ENCODE data around the gene COMMD1. TPM values are rescaled to one million over a fixed set of nuclear protein-coding genes. Genes with fewer than 3 reads are reported as not detected.

Gene COMMD1
- total RNA-seq, 8 experiments from 2014 or later: 23.6 to 48.6 (median 32.5) TPM

DNA sequence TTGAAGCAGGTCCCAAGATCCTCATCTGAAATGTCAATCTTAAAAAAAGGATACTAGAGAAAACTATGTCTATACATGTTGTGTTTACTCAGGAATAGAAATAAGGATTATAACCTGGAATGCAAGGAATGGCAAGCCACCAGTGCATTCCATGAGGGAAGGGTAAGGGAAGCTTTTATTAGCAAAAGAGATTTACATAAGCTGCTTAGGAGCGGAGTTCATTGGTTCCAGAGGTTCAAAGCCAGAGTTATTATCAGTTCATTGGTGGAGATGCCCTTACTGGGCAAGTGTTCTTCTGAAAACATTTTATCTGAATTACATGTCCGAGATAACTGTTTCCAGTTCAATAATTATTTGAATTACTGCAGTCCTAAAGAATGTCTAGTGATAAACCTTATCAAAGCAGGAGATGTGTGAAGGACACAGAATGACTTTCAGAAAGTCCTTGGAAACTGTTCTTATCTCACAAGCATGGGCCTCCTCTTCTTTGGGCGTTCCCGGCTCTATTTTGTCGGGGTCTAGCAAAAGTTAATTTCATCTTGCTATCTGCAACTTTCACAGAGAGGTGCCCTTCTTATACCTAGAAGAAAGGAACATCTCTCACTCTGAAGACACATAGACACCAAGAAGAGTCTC lies 23.5 kb downstream of the COMMD1 start:
- H3K27ac ChIP-seq: no peak overlapping the region
- 67 to 100% (median 96%) methylated on average over 2 to 5 of the region's 5 CpGs; no CpG with 5 or more reads in 1 of the 10 experiments for WGBS, 10 experiments
- in situ Hi-C loops (cut with MboI; ENCODE audit: low pct_unique_long_range_greater_than_20kb in 2 of 9, low sequenced_read_pairs in 9 of 9, unreplicated experiment in 9 of 9): loop anchor here in 1 of 9 experiments (10.0 kb wide), 1 partner anchor 486 kb away; no protein-coding TSS in a partner anchor
- ATAC-seq (replicated peaks in 6 of 8): peak in 2 of 8 experiments; percentile 46 to 89
- no peaks in the 10 kb centered on the region for H3K4me1 ChIP-seq (replicated peaks in 1 of 2)
- no peak overlapping the region for H3K4me3 ChIP-seq

DNA sequence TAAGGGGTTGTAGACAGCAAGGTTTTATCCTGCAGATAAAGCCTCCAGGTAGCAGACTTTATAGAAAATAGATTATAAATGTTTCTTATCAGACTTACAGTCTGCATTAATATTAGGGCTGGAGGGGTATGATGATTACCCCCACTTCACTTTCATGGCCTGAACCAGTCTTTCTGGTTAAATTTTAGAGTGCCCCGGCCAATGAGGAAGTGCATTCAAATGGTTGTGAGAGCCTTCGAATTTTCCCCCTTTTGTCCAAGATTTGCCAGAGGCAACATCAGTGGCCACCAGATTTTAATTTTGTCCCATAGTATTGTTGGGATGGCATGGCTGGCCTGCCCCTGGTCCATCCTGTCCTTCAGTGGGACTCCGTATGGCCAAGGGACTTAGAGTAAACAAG lies 31.6 kb downstream of the COMMD1 start:
- in situ Hi-C loops (cut with MboI; ENCODE audit: low pct_unique_long_range_greater_than_20kb in 2 of 9, low sequenced_read_pairs in 9 of 9, unreplicated experiment in 9 of 9): no loop called here
- H3K27ac ChIP-seq: no peak overlapping the region
- no peak overlapping the region for H3K4me3 ChIP-seq
- H3K4me1 ChIP-seq (replicated peaks in 1 of 2): no peaks in the 10 kb centered on the region
- 70 to 100% (median 91%) methylated on average over 1 to 3 of the region's 3 CpGs for WGBS, 10 experiments
- no peak for ATAC-seq (replicated peaks in 6 of 8)

DNA sequence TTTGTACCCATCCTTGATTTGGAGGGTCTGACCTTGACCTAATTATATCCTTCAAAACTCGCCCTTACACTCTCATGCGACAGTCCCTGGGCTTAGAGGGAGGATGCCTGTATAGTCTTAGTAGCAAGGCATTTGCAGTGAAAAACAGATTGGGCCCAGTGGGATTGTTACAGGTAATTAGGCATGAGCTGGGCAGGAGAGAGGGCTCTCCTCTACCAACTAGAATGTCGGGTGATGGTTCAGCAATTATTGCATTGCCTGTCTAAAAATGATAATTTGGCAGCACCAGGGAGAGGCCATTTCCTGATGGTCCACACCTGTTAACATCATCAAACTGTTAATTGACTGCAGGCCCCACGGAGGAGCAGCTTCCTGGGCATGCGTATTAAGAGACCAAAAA lies 32.4 kb downstream of the COMMD1 start:
- Histone ChIP-seq H3K27ac (no peak overlapping the region), H3K4me1 (replicated peaks in 1 of 2) (no peaks in the 10 kb centered on the region), H3K4me3 (no peak overlapping the region)
- 60 to 95% (median 84%) methylated on average over 1 to 5 of the region's 5 CpGs; no CpG with 5 or more reads in 1 of the 10 experiments for WGBS, 10 experiments
- no peak for ATAC-seq (replicated peaks in 6 of 8)
- in situ Hi-C loops (cut with MboI; ENCODE audit: low pct_unique_long_range_greater_than_20kb in 2 of 9, low sequenced_read_pairs in 9 of 9, unreplicated experiment in 9 of 9): no loop called here

DNA sequence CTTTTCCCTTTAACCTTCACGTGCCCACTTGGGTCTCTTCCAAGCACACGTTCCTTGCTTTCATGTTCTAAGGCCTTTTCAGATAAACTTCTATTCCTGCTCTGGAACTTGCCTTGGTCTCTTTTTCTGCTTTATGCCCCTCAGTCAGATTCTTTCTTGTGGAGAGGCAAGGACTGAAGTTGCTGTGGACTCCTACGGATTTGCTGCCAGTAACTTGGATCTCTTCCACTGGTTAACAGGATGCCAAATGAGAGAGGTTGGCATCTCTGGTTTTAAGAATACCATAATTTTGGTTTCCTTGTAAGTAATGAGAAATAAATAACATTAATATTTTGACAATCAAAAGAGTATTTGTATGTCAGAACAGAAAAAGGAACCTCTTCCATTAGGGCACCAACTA lies 33.0 kb downstream of the COMMD1 start:
- in situ Hi-C loops (cut with MboI; ENCODE audit: low pct_unique_long_range_greater_than_20kb in 2 of 9, low sequenced_read_pairs in 9 of 9, unreplicated experiment in 9 of 9): no loop called here
- WGBS, 10 experiments: 40 to 100% (median 80%) methylated on average over 1 to 3 of the region's 3 CpGs; no CpG with 5 or more reads in 1 of the 10 experiments
- H3K27ac ChIP-seq: no peak overlapping the region

DNA sequence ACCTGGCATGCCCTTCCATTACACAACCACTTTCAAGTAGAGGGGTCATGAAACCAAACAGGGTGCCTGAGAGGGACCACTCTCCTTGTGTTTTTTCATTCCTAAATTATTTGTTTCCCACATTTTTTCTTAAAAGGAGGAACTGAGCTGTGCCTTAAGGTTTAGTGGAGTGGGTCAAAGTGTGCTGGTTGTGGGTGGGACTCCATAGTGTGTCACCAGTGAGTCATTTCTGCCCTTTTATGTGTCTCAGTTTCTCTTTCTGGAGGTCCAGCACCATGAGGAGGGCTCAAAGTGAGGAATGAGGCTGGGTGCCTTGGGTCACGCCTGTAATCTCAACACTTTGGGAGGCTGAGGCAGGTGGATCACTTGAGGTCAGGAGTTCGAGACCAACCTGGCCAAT lies 37.8 kb downstream of the COMMD1 start:
- ATAC-seq (replicated peaks in 6 of 8): no peak
- no peaks in the 10 kb centered on the region for H3K4me1 ChIP-seq (replicated peaks in 1 of 2)
- no peak overlapping the region for H3K4me3 ChIP-seq
- 100% methylated on average over 1 to 2 of the region's 2 CpGs; no CpG with 5 or more reads in 7 of the 10 experiments for WGBS, 10 experiments
- in situ Hi-C loops (cut with MboI; ENCODE audit: low pct_unique_long_range_greater_than_20kb in 2 of 9, low sequenced_read_pairs in 9 of 9, unreplicated experiment in 9 of 9): no loop called here
- no peak overlapping the region for H3K27ac ChIP-seq

More for the DNA sequence above, 33.0 kb downstream of the COMMD1 start:
- ATAC-seq (replicated peaks in 6 of 8): no peak
- no peaks in the 10 kb centered on the region for H3K4me1 ChIP-seq (replicated peaks in 1 of 2)
- no peak overlapping the region for H3K4me3 ChIP-seq

DNA sequence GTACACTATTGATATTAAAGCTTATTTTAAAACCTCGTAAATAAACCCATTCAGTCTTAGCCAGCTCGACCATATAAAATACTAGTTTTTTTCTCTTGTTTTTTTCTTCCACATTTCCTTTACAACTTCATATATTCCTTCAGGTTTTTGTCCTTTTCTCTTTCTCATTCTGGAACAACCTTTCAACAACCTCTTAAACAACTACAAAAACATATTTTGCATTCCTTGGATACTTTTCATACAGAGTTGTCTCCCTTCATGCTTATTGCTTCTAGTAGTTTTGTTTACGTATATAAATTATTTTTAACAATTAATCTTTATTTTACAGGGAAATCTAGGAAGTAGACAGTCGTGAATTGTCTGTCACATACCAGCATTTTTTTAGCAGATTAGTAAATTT lies 41.2 kb downstream of the COMMD1 start:
- H3K27ac ChIP-seq: no peak overlapping the region
- no peak overlapping the region for H3K4me3 ChIP-seq
- no peak for ATAC-seq (replicated peaks in 6 of 8)
- in situ Hi-C loops (cut with MboI; ENCODE audit: low pct_unique_long_range_greater_than_20kb in 2 of 9, low sequenced_read_pairs in 9 of 9, unreplicated experiment in 9 of 9): no loop called here
- WGBS, 10 experiments: 59 to 96% (median 82%) methylated on average over 2 to 4 of the region's 4 CpGs
- H3K4me1 ChIP-seq (replicated peaks in 1 of 2): no peaks in the 10 kb centered on the region

DNA sequence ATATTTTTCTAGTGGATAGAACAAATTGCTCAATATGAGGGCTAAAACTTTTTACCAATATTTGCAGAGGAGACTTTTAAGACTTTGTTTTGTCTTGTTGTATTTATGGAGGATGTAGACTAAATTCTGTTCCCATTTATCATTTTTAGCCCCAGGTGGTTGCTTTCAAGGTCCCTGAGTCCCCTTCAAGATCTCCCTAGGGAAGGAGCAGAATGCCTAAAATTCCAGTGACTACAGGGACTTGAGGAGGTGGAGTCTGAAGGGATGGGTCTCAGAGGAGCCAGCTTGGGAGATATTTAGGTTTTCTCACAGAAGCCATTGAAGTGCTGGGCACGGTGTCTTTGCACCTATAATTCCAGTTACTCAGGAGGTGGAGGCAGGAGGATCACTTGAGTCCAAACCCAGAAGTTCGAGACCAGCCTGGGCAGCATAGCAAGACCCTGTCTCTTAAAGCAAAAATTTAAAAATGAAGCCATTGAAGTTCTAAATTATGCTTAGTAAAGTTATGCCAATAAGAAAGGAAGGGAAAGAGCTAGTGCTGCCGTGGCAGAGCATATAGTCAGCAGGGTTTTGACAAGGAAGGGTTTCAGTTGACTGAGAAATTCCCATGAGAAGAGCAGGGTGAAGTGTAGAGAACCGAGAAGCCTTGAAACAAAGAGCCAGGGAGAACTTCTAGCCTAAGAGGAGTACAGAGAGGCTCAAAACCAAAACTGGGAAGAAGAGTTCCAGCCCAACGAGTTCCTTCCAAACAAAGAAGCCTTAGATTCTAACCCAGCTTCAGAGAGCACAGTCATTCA lies 43.4 kb downstream of the COMMD1 start:
- no peak overlapping the region for H3K4me3 ChIP-seq
- H3K27ac ChIP-seq: no peak overlapping the region
- H3K4me1 ChIP-seq (replicated peaks in 1 of 2): no peaks in the 10 kb centered on the region
- 71 to 100% (median 89%) methylated on average over 1 to 5 of the region's 5 CpGs for WGBS, 10 experiments
- no peak for ATAC-seq (replicated peaks in 6 of 8)
- in situ Hi-C loops (cut with MboI; ENCODE audit: low pct_unique_long_range_greater_than_20kb in 2 of 9, low sequenced_read_pairs in 9 of 9, unreplicated experiment in 9 of 9): no loop called here

DNA sequence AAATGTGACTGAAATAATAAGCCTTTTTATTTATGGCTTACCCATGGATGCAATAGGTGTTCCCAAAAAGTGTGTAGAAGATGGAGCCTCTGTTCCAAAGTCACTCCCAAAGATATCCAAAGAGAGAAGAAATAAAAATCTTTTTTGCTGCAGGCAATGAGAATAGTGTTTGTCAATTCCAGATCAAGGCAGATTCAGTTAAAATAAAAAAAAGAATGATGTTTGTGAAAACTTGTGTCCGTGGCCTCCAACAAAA lies 43.9 kb downstream of the COMMD1 start:
- H3K4me3 ChIP-seq: no peak overlapping the region
- H3K27ac ChIP-seq: no peak overlapping the region
- in situ Hi-C loops (cut with MboI; ENCODE audit: low pct_unique_long_range_greater_than_20kb in 2 of 9, low sequenced_read_pairs in 9 of 9, unreplicated experiment in 9 of 9): no loop called here
- no peaks in the 10 kb centered on the region for H3K4me1 ChIP-seq (replicated peaks in 1 of 2)
- WGBS, 10 experiments: 40 to 100% (median 94%) methylated on average over 1 of the region's 1 CpG; no CpG with 5 or more reads in 4 of the 10 experiments
- no peak for ATAC-seq (replicated peaks in 6 of 8)

DNA sequence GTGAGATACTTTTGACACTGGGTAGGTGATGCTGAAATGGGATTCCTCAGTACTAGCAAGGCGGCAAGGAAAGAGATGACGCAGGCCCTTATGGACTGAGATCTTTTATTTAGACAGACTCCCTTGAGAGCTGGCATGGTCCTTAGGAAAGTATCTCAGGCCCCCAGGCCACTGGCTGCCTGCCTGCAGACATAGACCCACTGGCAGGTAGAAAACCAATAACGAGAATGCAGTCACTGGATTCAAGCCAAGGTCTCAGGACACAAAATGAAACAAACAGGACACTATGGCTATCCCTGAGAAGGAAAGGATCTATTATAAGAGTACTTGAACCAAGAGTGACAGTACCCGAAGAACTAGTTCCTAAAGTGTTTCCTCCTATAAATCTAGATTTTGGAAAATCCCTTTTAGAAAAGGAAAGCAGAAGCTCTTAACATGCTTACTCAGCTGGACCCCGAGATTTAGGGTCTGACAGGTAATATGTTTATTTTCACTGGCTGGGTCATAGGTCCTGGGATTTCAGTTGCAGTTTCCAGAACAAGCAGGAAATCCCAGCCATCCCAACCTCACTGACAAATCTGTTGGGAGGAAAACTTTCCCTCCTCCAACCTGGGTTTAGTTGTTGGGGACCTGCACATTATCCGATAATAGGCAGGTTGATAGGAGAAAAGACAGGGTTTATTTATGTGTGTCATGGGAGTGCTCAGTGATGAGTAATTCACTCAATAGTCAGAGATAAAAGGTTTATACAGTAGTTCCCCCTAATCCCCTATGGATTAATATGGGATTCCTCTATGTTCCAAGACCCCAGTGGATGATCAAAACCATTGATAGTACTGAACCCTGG lies 44.5 kb downstream of the COMMD1 start:
- ATAC-seq (replicated peaks in 6 of 8): no peak
- Histone ChIP-seq H3K4me1 (replicated peaks in 1 of 2) (no peaks in the 10 kb centered on the region), H3K27ac (no peak overlapping the region), H3K4me3 (no peak overlapping the region)
- in situ Hi-C loops (cut with MboI; ENCODE audit: low pct_unique_long_range_greater_than_20kb in 2 of 9, low sequenced_read_pairs in 9 of 9, unreplicated experiment in 9 of 9): no loop called here
- whole genome bisulfite sequencing, 10 experiments: 72 to 100% (median 92%) methylated on average over 1 to 5 of the region's 6 CpGs

DNA sequence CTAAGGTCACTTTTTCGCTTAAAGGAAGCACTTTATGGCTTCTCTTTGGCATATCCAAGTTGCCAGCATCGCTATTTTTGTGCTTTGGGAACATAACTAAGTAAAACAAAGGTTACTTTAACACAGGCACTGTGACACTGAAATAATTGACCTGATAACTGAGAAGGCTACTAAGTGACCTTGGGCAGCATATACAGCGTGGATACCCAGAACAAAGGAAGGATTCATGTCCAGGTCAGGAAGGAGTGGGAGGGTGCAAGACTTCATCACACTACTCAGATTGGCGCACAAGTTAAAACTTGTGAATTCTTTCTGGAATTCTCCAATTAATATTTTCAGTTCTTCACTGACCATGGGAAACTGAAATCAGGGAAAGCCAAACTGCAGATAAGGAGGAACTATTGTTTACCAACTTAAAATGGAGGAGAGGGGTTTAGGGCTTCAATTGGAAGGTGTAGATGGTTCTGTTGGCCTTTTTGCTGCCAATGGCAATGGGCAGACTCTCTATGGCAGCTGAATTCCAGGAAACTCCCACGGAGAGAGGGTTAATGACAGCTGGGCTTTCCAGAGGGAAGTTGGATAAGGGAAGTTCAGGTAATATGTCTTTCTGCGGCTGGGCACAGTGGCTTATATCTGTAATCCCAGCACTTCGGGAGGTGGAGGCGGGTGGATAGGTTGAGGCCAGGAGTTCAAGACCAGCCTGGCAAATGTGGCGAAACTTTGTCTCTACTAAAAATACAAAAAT lies 45.3 kb downstream of the COMMD1 start:
- Histone ChIP-seq H3K4me3 (no peak overlapping the region), H3K27ac (no peak overlapping the region), H3K4me1 (replicated peaks in 1 of 2) (no peaks in the 10 kb centered on the region)
- in situ Hi-C loops (cut with MboI; ENCODE audit: low pct_unique_long_range_greater_than_20kb in 2 of 9, low sequenced_read_pairs in 9 of 9, unreplicated experiment in 9 of 9): no loop called here
- 77 to 100% (median 93%) methylated on average over 2 to 7 of the region's 9 CpGs; no CpG with 5 or more reads in 1 of the 10 experiments for WGBS, 10 experiments
- no peak for ATAC-seq (replicated peaks in 6 of 8)

DNA sequence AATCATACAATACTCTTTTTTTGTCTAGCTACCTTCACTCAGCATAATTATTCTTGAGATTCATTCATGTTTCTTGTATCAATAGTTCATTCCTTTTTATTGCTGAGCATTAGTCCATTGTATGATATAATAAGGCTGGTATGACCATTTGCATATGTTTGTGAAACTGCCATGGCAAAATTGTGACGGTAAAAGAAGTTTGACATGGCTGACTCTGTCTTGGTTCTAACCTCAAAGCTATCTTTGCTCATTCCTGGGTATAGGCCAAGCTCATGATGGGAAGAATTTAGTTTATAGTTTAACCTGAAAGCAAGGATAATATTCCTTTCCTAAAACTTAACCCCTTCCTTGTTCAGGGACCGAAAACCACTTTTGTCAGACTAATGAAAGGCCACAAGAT lies 46.4 kb downstream of the COMMD1 start:
- Histone ChIP-seq H3K4me1 (replicated peaks in 1 of 2) (no peaks in the 10 kb centered on the region), H3K27ac (no peak overlapping the region), H3K4me3 (no peak overlapping the region)
- WGBS, 10 experiments: 0 to 100% (median 100%) methylated on average over 1 to 2 of the region's 2 CpGs; no CpG with 5 or more reads in 2 of the 10 experiments
- no peak for ATAC-seq (replicated peaks in 6 of 8)
- in situ Hi-C loops (cut with MboI; ENCODE audit: low pct_unique_long_range_greater_than_20kb in 2 of 9, low sequenced_read_pairs in 9 of 9, unreplicated experiment in 9 of 9): no loop called here

DNA sequence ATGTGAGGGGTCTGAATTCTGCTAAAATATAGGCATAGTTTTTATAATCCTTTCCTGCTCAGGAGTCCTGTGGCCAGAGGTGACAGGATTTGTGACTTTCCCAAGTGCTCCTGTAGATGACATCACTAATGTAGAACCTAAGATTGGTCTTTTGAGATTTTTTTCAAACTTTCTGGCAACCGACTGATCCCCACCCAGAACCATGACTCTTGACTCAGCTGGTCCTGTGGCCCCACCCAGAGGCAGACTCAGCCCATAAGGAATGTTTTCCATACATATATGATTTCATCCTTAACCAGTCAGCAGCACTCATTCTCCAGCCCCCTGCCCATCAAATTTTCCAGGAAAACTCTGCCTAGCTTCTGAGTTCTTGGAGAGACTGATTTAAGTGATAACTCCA lies 46.8 kb downstream of the COMMD1 start:
- Histone ChIP-seq H3K27ac (no peak overlapping the region), H3K4me3 (no peak overlapping the region), H3K4me1 (replicated peaks in 1 of 2) (no peaks in the 10 kb centered on the region)
- ATAC-seq (replicated peaks in 6 of 8): peak in 2 of 8 experiments; percentile 63 to 66
- in situ Hi-C loops (cut with MboI; ENCODE audit: low pct_unique_long_range_greater_than_20kb in 2 of 9, low sequenced_read_pairs in 9 of 9, unreplicated experiment in 9 of 9): no loop called here
- 43 to 100% (median 100%) methylated on average over 1 of the region's 1 CpG; no CpG with 5 or more reads in 7 of the 10 experiments for WGBS, 10 experiments
